Measurements from ENCODE around the gene TMEM120B.
"Not testable (repeated sequence)": the region's sequence is repeated elsewhere in the genome, so short reads cannot be mapped to it uniquely, and the experiment has no call there.

GRCh38 chr12:121709064-121709424, 3.5 kb upstream of the TMEM120B start:
- TF ChIP-seq CTCF (IDR thresholded peaks at IDR 0.05; ENCODE audit: poor library complexity); EZH2 (IDR thresholded peaks at IDR 0.05; ENCODE audit: borderline replicate concordance); EZH2phosphoT487 (IDR thresholded peaks at IDR 0.05; ENCODE audit: low read depth, severe bottlenecking, unreplicated experiment): not testable (repeated sequence)
